Spinal cord (tissue), 10 donors: ENCODE results near the gene ZDHHC3. TPM values are rescaled to one million over a fixed set of nuclear protein-coding genes. Genes with fewer than 3 reads are reported as not detected.

Experiments
- DNase-seq, 6 donors: peaks; one replicate each; pipeline versions ENCODE4 v3.0.0 to v3.0.0-alpha.2; 2013 to 2015; ENCODE audit warnings: low spot score in 6 of 6, low read depth in 4 of 6
- H3K27ac ChIP-seq: one replicate; pipeline ENCODE4 v1.5.1; 2013; ENCODE audit warnings: low read depth, low read length, control low read depth
- H3K27me3 ChIP-seq: one replicate; pipeline ENCODE4 v1.6.1; 2013; ENCODE audit warnings: low read length; ENCODE audit not compliant: control insufficient read depth, insufficient read depth
- H3K36me3 ChIP-seq: one replicate; pipeline ENCODE4 v1.6.1; 2013; ENCODE audit warnings: low read length; ENCODE audit not compliant: control insufficient read depth, insufficient read depth
- H3K4me1 ChIP-seq: one replicate; pipeline ENCODE4 v1.6.1; 2013; ENCODE audit warnings: low read length; ENCODE audit not compliant: control insufficient read depth, insufficient read depth
- H3K4me3 ChIP-seq: one replicate; pipeline ENCODE4 v1.5.1; 2013; ENCODE audit warnings: low read depth, low read length, control low read depth
- H3K9me3 ChIP-seq: one replicate; pipeline ENCODE4 v1.6.1; 2013; ENCODE audit warnings: low read length; ENCODE audit not compliant: control insufficient read depth, insufficient read depth
- WGBS: methylation state at CpG from one replicate; pipeline ENCODE4 v1.1.5; 2013; ENCODE audit warnings: missing lambda C conversion rate; ENCODE audit not compliant: insufficient coverage; 5-methylcytosine and 5-hydroxymethylcytosine counted together
- long read RNA-seq, 4 donors: transcript quantifications; one replicate each; lab custom pipeline, GENCODE V29; 2026
- polyA plus RNA-seq, 2 donors: library from polyadenylated mRNA; unstranded; fragments of 120-200 nt; gene quantifications; one replicate each; pipeline ENCODE4 v1.2.1, GENCODE V29; 2013; ENCODE audit not compliant: insufficient read length in 2 of 2
- total RNA-seq, 2 donors: library from RNA; depleted of rRNA in 1 of 2; stranded (reverse); fragments of 120-200 nt in 1 of 2; fragments of >200 nt in 1 of 2; gene quantifications; one replicate each; pipeline versions ENCODE4 v1.2.3 to v1.2.4, GENCODE V29; 2013 to 2014
- donor health status: healthy.

ZDHHC3 gene
- 10 to 100 TPM; 57.8 to 95.8 TPM for total RNA-seq
- 10 to 100 TPM; 66.7 to 74.6 TPM for polyA plus RNA-seq
- long read RNA-seq, donor 1, transcript ZDHHC3-205 (7 exons, 2,687 nt) = major isoform, 15 of 15 reads
- long read RNA-seq, donor 1, partial matches to known transcripts = 0 of 15 reads
- long read RNA-seq, donor 1, other reads (novel, unspliced or antisense) = 0 of 15 reads
- long read RNA-seq, donor 2, partial matches to known transcripts = 72 of 76 reads
- long read RNA-seq, donor 2, other reads (novel, unspliced or antisense) = 0 of 76 reads
- long read RNA-seq, donor 3, transcript ZDHHC3-205 (7 exons, 2,687 nt) = major isoform, 6 of 7 reads
- long read RNA-seq, donor 3, partial matches to known transcripts = 0 of 7 reads
- long read RNA-seq, donor 3, other reads (novel, unspliced or antisense) = 0 of 7 reads
- long read RNA-seq, donor 4, transcript ZDHHC3-205 (7 exons, 2,687 nt) = major isoform, 22 of 29 reads
- long read RNA-seq, donor 4, partial matches to known transcripts = 6 of 29 reads
- long read RNA-seq, donor 4, other reads (novel, unspliced or antisense) = 0 of 29 reads

- DNase-seq = peak; percentile 74 to 97 (median 84)
- H3K9me3 ChIP-seq = no peaks in the 10 kb centered on the region
- no peaks in the 10 kb centered on the region for H3K27me3 ChIP-seq
- under 1% methylated on average over 82 of the region's 82 CpGs for WGBS
- peaks cover 15% of the 10 kb centered on the region for H3K4me1 ChIP-seq
- H3K4me3 ChIP-seq = peak within 1 kb of the TSS; percentile 84
- H3K36me3 ChIP-seq = no peaks in the 10 kb centered on the region
- H3K27ac ChIP-seq = peak within 1 kb of the TSS; percentile 68
Observed at GRCh38 chr3:44976002-44976815, at the start of gene ZDHHC3, which contains the start of gene EXOSC7. ZDHHC3 (minus strand) TSS chr3:44976174; CDS start chr3:44959436, 16,738 bp downstream. EXOSC7 (plus strand) TSS chr3:44976244; CDS start chr3:44976278, 34 bp downstream.

GRCh38 chr3:45024542-45025255, 48.7 kb upstream of the ZDHHC3 start:
- H3K4me3 ChIP-seq = no peak overlapping the region
- DNase-seq = peak in 1 of 6 donors; percentile 60
- H3K27ac ChIP-seq = peak overlapping the region; percentile 8
- no peaks in the 10 kb centered on the region for H3K27me3 ChIP-seq
- H3K36me3 ChIP-seq = no peaks in the 10 kb centered on the region
- H3K4me1 ChIP-seq = peaks cover 26% of the 10 kb centered on the region
- 66% methylated on average over 3 of the region's 6 CpGs for WGBS
- H3K9me3 ChIP-seq = no peaks in the 10 kb centered on the region

GRCh38 chr3:45023675-45024074, 47.7 kb upstream of the ZDHHC3 start:
- Histone ChIP-seq H3K27ac (no peak overlapping the region), H3K27me3 (no peaks in the 10 kb centered on the region), H3K9me3 (no peaks in the 10 kb centered on the region), H3K36me3 (no peaks in the 10 kb centered on the region), H3K4me1 (peaks cover 24% of the 10 kb centered on the region), H3K4me3 (no peak overlapping the region)
- WGBS = 83% methylated on average over 1 of the region's 3 CpGs
- DNase-seq = no peak

- Histone ChIP-seq H3K36me3 (peaks cover 2% of the 10 kb centered on the region), H3K27me3 (no peaks in the 10 kb centered on the region), H3K27ac (peak overlapping the region; percentile 79), H3K4me3 (no peak overlapping the region), H3K9me3 (no peaks in the 10 kb centered on the region), H3K4me1 (peaks cover 20% of the 10 kb centered on the region)
- 75% methylated on average over 8 of the region's 12 CpGs for WGBS
- DNase-seq = peak in 1 of 6 donors; percentile 82
Observed at GRCh38 chr3:45021524-45022297, 45.7 kb upstream of the ZDHHC3 start.

- H3K27ac ChIP-seq = peak overlapping the region; percentile 79
Observed at GRCh38 chr3:45020534-45020933, 44.6 kb upstream of the ZDHHC3 start.

GRCh38 chr3:45017821-45018220, 41.8 kb upstream of the ZDHHC3 start:
- H3K27me3 ChIP-seq = no peaks in the 10 kb centered on the region
- peaks cover 6% of the 10 kb centered on the region for H3K4me1 ChIP-seq
- H3K9me3 ChIP-seq = no peaks in the 10 kb centered on the region
- WGBS = 84% methylated on average over 3 of the region's 5 CpGs
- H3K4me3 ChIP-seq = no peak overlapping the region
- H3K27ac ChIP-seq = peak overlapping the region; percentile 44
- H3K36me3 ChIP-seq = peaks cover 11% of the 10 kb centered on the region
- no peak for DNase-seq

More at GRCh38 chr3:45020534-45020933, 44.6 kb upstream of the ZDHHC3 start:
- 77% methylated on average over 7 of the region's 8 CpGs for WGBS
- DNase-seq = no peak
- H3K4me1 ChIP-seq = peaks cover 12% of the 10 kb centered on the region
- H3K9me3 ChIP-seq = no peaks in the 10 kb centered on the region
- no peaks in the 10 kb centered on the region for H3K27me3 ChIP-seq
- H3K36me3 ChIP-seq = peaks cover 2% of the 10 kb centered on the region
- no peak overlapping the region for H3K4me3 ChIP-seq

- Histone ChIP-seq H3K27ac (peak overlapping the region; percentile 44), H3K36me3 (peaks cover 11% of the 10 kb centered on the region), H3K27me3 (no peaks in the 10 kb centered on the region), H3K9me3 (no peaks in the 10 kb centered on the region), H3K4me3 (no peak overlapping the region), H3K4me1 (peaks cover 6% of the 10 kb centered on the region)
- no peak for DNase-seq
- no CpG with 5 or more reads among the region's 2 CpGs for WGBS
Observed at GRCh38 chr3:45016916-45017315, 40.9 kb upstream of the ZDHHC3 start.

GRCh38 chr3:45012577-45012976, 36.6 kb upstream of the ZDHHC3 start:
- peak in 1 of 6 donors; percentile 75 for DNase-seq
- Histone ChIP-seq H3K27ac (peak overlapping the region; percentile 67), H3K4me1 (no peaks in the 10 kb centered on the region), H3K36me3 (peaks cover 20% of the 10 kb centered on the region), H3K27me3 (no peaks in the 10 kb centered on the region), H3K9me3 (no peaks in the 10 kb centered on the region), H3K4me3 (no peak overlapping the region)
- whole genome bisulfite sequencing = 70% methylated on average over 3 of the region's 4 CpGs
